PFSK-1 (cell line): ENCODE data around the gene PASK.

Source experiments
- FOXP2 ChIP-seq: optimal IDR thresholded peaks from 2 replicates; pipeline ENCODE3; 2011; ENCODE audit warnings: borderline replicate concordance, control low read depth, inconsistent platforms; ENCODE audit not compliant: insufficient read depth; ENCODE audit errors: extremely low read length, extremely low read depth
- POLR2AphosphoS5 ChIP-seq: IDR thresholded peaks from 2 replicates; pipeline ENCODE4 v1.6.1; 2012; ENCODE audit warnings: low read depth, mild to moderate bottlenecking, control low read depth, low read length, moderate library complexity
- SIN3A ChIP-seq: IDR thresholded peaks from 2 replicates; pipeline ENCODE4 v1.6.1; 2012; ENCODE audit warnings: mild to moderate bottlenecking, low read length, moderate library complexity, borderline replicate concordance; ENCODE audit not compliant: insufficient read depth
- TAF1 ChIP-seq: IDR thresholded peaks from 2 replicates; pipeline ENCODE4 v1.6.1; 2012; ENCODE audit warnings: low read length, control low read depth, borderline replicate concordance; ENCODE audit not compliant: insufficient read depth
- TF ChIP-seq, protein P1 (sequence below), 2 experiments: IDR thresholded peaks; 2 replicates each; pipeline versions ENCODE4 v1.6.1 to v1.8.0; 2011 to 2012; ENCODE audit warnings: low read depth in 2 of 2, low read length in 2 of 2, control low read depth in 1 of 2, inconsistent platforms in 1 of 2, mild to moderate bottlenecking in 1 of 2, moderate library complexity in 1 of 2; ENCODE audit not compliant: insufficient read depth in 1 of 2

Gene PASK

DNA sequence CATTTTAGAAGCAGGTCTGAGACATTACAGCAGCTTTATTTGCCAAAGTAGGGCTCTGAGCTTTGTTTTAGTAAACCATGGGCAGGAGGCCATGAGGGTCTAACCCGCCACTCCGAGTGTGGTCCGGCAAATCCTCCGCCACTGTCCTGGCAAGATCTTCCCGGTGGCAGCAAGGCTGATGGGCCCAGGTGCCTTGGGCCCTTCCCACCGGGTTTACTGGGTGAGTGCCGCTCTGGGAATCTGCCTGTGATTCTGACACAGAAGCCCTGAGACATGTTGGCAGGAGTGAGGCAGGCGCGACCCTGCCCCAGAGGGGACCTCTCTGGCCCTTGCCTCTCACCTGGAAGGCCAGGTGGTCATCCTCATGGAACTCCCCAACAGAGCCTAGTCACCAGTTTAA is 77.1 kb downstream of the PASK start:
- TF ChIP-seq POLR2AphosphoS5 (no peak), SIN3A (no peak), FOXP2 (no peak), TAF1 (no peak)
- TF ChIP-seq, protein P1, sequence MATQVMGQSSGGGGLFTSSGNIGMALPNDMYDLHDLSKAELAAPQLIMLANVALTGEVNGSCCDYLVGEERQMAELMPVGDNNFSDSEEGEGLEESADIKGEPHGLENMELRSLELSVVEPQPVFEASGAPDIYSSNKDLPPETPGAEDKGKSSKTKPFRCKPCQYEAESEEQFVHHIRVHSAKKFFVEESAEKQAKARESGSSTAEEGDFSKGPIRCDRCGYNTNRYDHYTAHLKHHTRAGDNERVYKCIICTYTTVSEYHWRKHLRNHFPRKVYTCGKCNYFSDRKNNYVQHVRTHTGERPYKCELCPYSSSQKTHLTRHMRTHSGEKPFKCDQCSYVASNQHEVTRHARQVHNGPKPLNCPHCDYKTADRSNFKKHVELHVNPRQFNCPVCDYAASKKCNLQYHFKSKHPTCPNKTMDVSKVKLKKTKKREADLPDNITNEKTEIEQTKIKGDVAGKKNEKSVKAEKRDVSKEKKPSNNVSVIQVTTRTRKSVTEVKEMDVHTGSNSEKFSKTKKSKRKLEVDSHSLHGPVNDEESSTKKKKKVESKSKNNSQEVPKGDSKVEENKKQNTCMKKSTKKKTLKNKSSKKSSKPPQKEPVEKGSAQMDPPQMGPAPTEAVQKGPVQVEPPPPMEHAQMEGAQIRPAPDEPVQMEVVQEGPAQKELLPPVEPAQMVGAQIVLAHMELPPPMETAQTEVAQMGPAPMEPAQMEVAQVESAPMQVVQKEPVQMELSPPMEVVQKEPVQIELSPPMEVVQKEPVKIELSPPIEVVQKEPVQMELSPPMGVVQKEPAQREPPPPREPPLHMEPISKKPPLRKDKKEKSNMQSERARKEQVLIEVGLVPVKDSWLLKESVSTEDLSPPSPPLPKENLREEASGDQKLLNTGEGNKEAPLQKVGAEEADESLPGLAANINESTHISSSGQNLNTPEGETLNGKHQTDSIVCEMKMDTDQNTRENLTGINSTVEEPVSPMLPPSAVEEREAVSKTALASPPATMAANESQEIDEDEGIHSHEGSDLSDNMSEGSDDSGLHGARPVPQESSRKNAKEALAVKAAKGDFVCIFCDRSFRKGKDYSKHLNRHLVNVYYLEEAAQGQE (IDR thresholded peaks at IDR 0.05; ENCODE audit: insufficient read depth in 1 of 2, low read depth in 2 of 2, low read length in 2 of 2), result no peak

GRCh38 chr2:241071677-241072111 is 77.6 kb downstream of the PASK start:
- TF ChIP-seq SIN3A, result no peak
- TF ChIP-seq FOXP2, result no peak
- TF ChIP-seq, protein P1 (IDR thresholded peaks at IDR 0.05; ENCODE audit: insufficient read depth in 1 of 2, low read depth in 2 of 2, low read length in 2 of 2), result no peak
- TF ChIP-seq POLR2AphosphoS5, result no peak
- no peak for TF ChIP-seq TAF1

DNA sequence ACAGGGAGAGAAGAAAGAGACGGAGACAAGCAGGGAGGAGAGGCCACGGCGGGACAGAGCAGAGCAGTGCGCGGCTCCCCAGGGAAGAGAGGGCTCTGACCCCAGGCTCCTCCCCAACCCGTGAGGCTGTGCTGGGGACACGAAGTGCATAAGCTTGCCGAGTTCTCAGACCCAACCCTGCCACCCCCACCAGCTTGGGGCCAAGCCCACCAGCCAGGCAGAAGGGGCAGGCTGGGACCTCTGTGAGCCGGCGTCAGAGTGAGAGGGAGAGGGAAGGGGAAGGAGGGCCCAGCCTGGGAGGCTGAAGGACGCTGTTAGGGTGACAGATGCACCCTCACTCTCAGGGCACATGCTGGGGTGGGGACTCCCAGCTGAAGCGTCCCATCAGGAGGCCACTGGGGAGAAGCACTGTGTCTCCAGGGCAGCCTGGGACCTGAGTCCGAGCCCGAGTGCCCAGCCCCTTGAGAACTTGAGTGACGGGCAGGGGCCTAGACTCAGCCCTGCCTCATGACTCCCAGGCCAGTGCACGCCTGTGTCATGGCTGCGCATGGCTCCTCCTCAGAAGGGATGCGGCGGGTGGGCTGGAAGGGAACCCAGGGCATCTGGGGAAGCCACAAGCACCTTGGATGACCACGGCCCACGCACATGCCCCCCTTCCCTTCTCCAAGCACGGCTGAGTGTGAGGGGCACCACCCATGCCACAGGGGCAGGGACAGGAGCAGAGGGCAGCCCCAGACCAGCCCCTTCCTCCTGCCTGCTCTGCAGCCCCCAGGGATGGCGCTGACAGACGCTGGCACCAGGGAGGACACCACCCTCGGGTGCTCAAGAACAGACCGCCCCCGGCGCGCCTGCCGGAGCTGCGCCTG is 78.2 kb downstream of the PASK start:
- TF ChIP-seq TAF1 (no peak), SIN3A (no peak), FOXP2 (no peak), POLR2AphosphoS5 (no peak)
- TF ChIP-seq, protein P1 (IDR thresholded peaks at IDR 0.05; ENCODE audit: insufficient read depth in 1 of 2, low read depth in 2 of 2, low read length in 2 of 2), result no peak

DNA sequence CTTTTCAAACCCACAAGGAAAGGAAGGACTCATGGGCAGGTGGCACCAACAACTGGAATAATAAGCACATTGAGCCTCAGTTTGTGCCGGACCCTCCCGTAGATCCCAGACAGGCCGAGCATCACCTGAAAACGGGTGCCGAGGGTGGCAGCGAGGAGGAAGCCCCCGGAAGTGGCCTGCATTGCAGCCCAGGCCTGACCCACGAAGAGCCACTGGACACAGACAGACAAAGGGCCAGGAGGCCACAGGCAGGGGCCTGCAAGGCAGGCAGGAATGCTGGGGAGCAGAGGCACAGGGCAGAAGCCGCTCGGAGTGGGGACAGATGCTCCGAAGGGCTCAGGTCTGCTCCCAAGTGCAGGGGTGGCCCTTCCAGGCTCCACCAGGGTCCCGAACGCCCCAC is 78.9 kb downstream of the PASK start:
- no peak for TF ChIP-seq SIN3A
- TF ChIP-seq POLR2AphosphoS5, result no peak
- TF ChIP-seq FOXP2, result no peak
- TF ChIP-seq, protein P1 (IDR thresholded peaks at IDR 0.05; ENCODE audit: insufficient read depth in 1 of 2, low read depth in 2 of 2, low read length in 2 of 2), result no peak
- no peak for TF ChIP-seq TAF1
